Tibial nerve (tissue), 4 donors: ENCODE data around the gene PELI2.

Experiments used
- CTCF ChIP-seq, 5 experiments: fragments of 200-600 bp in 3 of 5; fragments of 450-650 bp in 2 of 5; sonication (generic) in 3 of 5; IDR thresholded peaks; one replicate each; pipeline ENCODE4 v1.5.1; 2016 to 2019; ENCODE audit warnings: antibody characterized with exemption in 5 of 5, mild to moderate bottlenecking in 3 of 5, moderate library complexity in 2 of 5
- EP300 ChIP-seq, 2 donors: sonication (generic); formaldehyde crosslinking; IDR thresholded peaks; one replicate each; pipeline ENCODE4 v1.6.1; 2017; ENCODE audit warnings: antibody characterized with exemption in 2 of 2, mild to moderate bottlenecking in 1 of 2
- POLR2A ChIP-seq, 2 donors: fragments of 450-650 bp; IDR thresholded peaks; one replicate each; pipeline ENCODE4 v1.6.1; 2017; ENCODE audit warnings: antibody characterized with exemption in 2 of 2, mild to moderate bottlenecking in 2 of 2, moderate library complexity in 2 of 2

- TF ChIP-seq CTCF (IDR thresholded peaks at IDR 0.05) (no peak), EP300 (IDR thresholded peaks at IDR 0.05) (no peak), POLR2A (IDR thresholded peaks at IDR 0.05) (no peak)
Measured at GRCh38 chr14:56224229-56224628, 106.0 kb downstream of the PELI2 start.
